Keratinocyte (primary cell): ENCODE data around the gene TAGLN. TPM values are rescaled to one million over a fixed set of nuclear protein-coding genes. Genes with fewer than 3 reads are reported as not detected.

ENCODE experiments used
- DNase-seq: peaks from one replicate; pipeline ENCODE4 v3.0.0-alpha.2; 2011; ENCODE audit warnings: low read depth, missing footprints, low spot score
- FAIRE-seq: peaks from 2 replicates; lab custom pipeline; 2011; peaks lifted over from hg19 to GRCh38; lab: Jason Lieb, UNC
- H2AFZ ChIP-seq: 2 replicates; pipeline ENCODE4 v1.6.0; 2012; ENCODE audit warnings: low read length, control low read depth, inconsistent platforms; ENCODE audit not compliant: control insufficient read depth
- H3K27ac ChIP-seq: 2 replicates; pipeline ENCODE4 v1.5.1; 2011; ENCODE audit warnings: low read length; ENCODE audit not compliant: control insufficient read depth, insufficient read depth
- H3K27me3 ChIP-seq: 3 replicates; pipeline ENCODE4 v1.6.0; 2011; ENCODE audit warnings: low read length; ENCODE audit not compliant: control insufficient read depth, insufficient read depth; ENCODE audit errors: extremely low read depth
- H3K36me3 ChIP-seq, 2 experiments: 2 replicates in 1 of 2; 3 replicates in 1 of 2; pipeline ENCODE4 v1.5.1; 2011; ENCODE audit warnings: low read length in 2 of 2, mild to moderate bottlenecking in 1 of 2; ENCODE audit not compliant: control insufficient read depth in 2 of 2, insufficient read depth in 2 of 2; ENCODE audit errors: extremely low read depth in 1 of 2
- H3K4me1 ChIP-seq: 3 replicates; pipeline ENCODE4 v1.5.1; 2011; ENCODE audit warnings: low read length; ENCODE audit not compliant: control insufficient read depth, insufficient read depth; ENCODE audit errors: extremely low read depth
- H3K4me2 ChIP-seq: 3 replicates; pipeline ENCODE4 v1.6.0; 2011; ENCODE audit warnings: low read depth, low read length; ENCODE audit not compliant: control insufficient read depth, insufficient read depth; ENCODE audit errors: extremely low read depth
- H3K4me3 ChIP-seq, 3 experiments: fragments of 200-600 bp in 1 of 3; sonication (generic) in 1 of 3; 2 replicates in 2 of 3; 3 replicates in 1 of 3; pipeline ENCODE4 v1.5.1; 2011 to 2016; ENCODE audit warnings: low read length in 3 of 3, mild to moderate bottlenecking in 3 of 3, control low read depth in 2 of 3, inconsistent platforms in 1 of 3, low read depth in 1 of 3, mixed read lengths in 1 of 3, mixed run types in 1 of 3, moderate library complexity in 1 of 3; ENCODE audit not compliant: control insufficient read depth in 2 of 3, insufficient read depth in 2 of 3; ENCODE audit errors: extremely low read depth in 1 of 3
- H3K79me2 ChIP-seq: 2 replicates; pipeline ENCODE4 v1.6.0; 2012; ENCODE audit warnings: low read length; ENCODE audit not compliant: control insufficient read depth, insufficient read depth
- H3K9ac ChIP-seq: 3 replicates; pipeline ENCODE4 v1.6.0; 2011; ENCODE audit warnings: low read length; ENCODE audit not compliant: control insufficient read depth, insufficient read depth; ENCODE audit errors: extremely low read depth
- H3K9me1 ChIP-seq: 3 replicates; pipeline ENCODE4 v1.6.0; 2011; ENCODE audit warnings: low read length; ENCODE audit not compliant: control insufficient read depth, insufficient read depth; ENCODE audit errors: extremely low read depth
- H3K9me3 ChIP-seq: 2 replicates; pipeline ENCODE4 v1.5.1; 2012; ENCODE audit warnings: low read depth, low read length; ENCODE audit not compliant: control insufficient read depth
- H4K20me1 ChIP-seq: 3 replicates; pipeline ENCODE4 v1.6.0; 2011; ENCODE audit warnings: low read length; ENCODE audit not compliant: control insufficient read depth, insufficient read depth; ENCODE audit errors: extremely low read depth
- CTCF ChIP-seq, 3 experiments: IDR thresholded peaks in 1 of 3; conservative IDR thresholded peaks in 1 of 3; optimal IDR thresholded peaks in 1 of 3; 2 replicates in 2 of 3; 3 replicates in 1 of 3; pipeline versions ENCODE3 to v1.5.1; 2011; ENCODE audit warnings: low read length in 3 of 3, mild to moderate bottlenecking in 3 of 3, moderate library complexity in 2 of 3, control low read depth in 1 of 3, inconsistent platforms in 1 of 3; ENCODE audit not compliant: insufficient read depth in 2 of 3; ENCODE audit errors: extremely low read depth in 1 of 3
- EZH2 ChIP-seq: IDR thresholded peaks from one replicate; pipeline ENCODE4 v1.6.1; 2012; ENCODE audit warnings: inconsistent platforms, mild to moderate bottlenecking, low read length, moderate library complexity
- dilution Hi-C: fragments of 300-500 bp; cut with MboI; formaldehyde crosslinking; loops from one replicate; pipeline ENCODE4 v1.7.0; 2020; ENCODE audit warnings: low sequenced_read_pairs; ENCODE audit not compliant: extremely low pct_ligation_motif_present
- polyA plus RNA-seq, 5 experiments: library from polyadenylated mRNA; depleted of rRNA in 3 of 5; stranded (reverse) in 3 of 5; stranded (forward) in 1 of 5; unstranded in 1 of 5; fragments of >200 nt; gene quantifications; 1 replicate in 1 of 5; 2 replicates in 3 of 5; 3 replicates in 1 of 5; pipeline versions ENCODE4 v1.2.1 to v1.2.3, GENCODE V29; 2011 to 2012; ENCODE audit warnings: missing spikeins in 2 of 5, low read depth in 1 of 5, low replicate concordance in 1 of 5

The TAGLN gene
- polyA plus RNA-seq, 1 donor (not counting 4 experiments of a cell fraction or from before 2014, with no cell fraction given), result 26.6 TPM

GRCh38 chr11:117198613-117199012, 557 bp upstream of the TAGLN start:
- Histone ChIP-seq H4K20me1 (no peaks in the 10 kb centered on the region), H2AFZ (no peak overlapping the region), H3K9me3 (no peaks in the 10 kb centered on the region), H3K9me1 (no peaks in the 10 kb centered on the region), H3K27ac (no peak overlapping the region), H3K27me3 (no peaks in the 10 kb centered on the region), H3K9ac (no peak overlapping the region), H3K4me3 (peak overlapping the region in 1 of 3 experiments; percentile 45), H3K4me1 (peaks cover 8% of the 10 kb centered on the region), H3K36me3 (peaks cover 0 to 3% of the 10 kb centered on the region in 2 experiments), H3K4me2 (peak overlapping the region; percentile 57), H3K79me2 (no peaks in the 10 kb centered on the region)
- dilution Hi-C loops, result no loop called here
- FAIRE-seq, result no peak
- no peak for DNase-seq
- no peak for TF ChIP-seq CTCF (optimal IDR thresholded peaks at IDR 0.05 in 1 of 3, IDR thresholded peaks at IDR 0.05 in 1 of 3, conservative IDR thresholded peaks at IDR 0.05 in 1 of 3; ENCODE audit: extremely low read depth in 1 of 3, insufficient read depth in 2 of 3, low read length in 3 of 3)

GRCh38 chr11:117199916-117200812, 994 bp downstream of the TAGLN start:
- Histone ChIP-seq H3K9me3 (no peaks in the 10 kb centered on the region), H3K9me1 (no peaks in the 10 kb centered on the region), H3K27me3 (no peaks in the 10 kb centered on the region), H3K4me3 (no peak overlapping the region), H3K27ac (no peak overlapping the region), H3K4me2 (no peak overlapping the region), H3K4me1 (peaks cover 8% of the 10 kb centered on the region), H4K20me1 (no peaks in the 10 kb centered on the region), H3K36me3 (peaks cover 5 to 6% of the 10 kb centered on the region in 2 experiments), H2AFZ (no peak overlapping the region), H3K79me2 (no peaks in the 10 kb centered on the region), H3K9ac (no peak overlapping the region)
- TF ChIP-seq EZH2 (no peak), CTCF (optimal IDR thresholded peaks at IDR 0.05 in 1 of 3, IDR thresholded peaks at IDR 0.05 in 1 of 3, conservative IDR thresholded peaks at IDR 0.05 in 1 of 3; ENCODE audit: extremely low read depth in 1 of 3, insufficient read depth in 2 of 3, low read length in 3 of 3) (no peak)
- FAIRE-seq (no peak), DNase-seq (no peak)
- dilution Hi-C loops, result no loop called here
